ENCODE measurements around the gene BBS4. TPM values are rescaled to one million over a fixed set of nuclear protein-coding genes. Genes with fewer than 3 reads are reported as not detected.
A peak's percentile ranks its signal among the peaks of the same experiment; 100 is the strongest.

Gene BBS4
- total RNA-seq, 2 donors from 2014 or later: 36.4 to 41.7 TPM

GRCh38 chr15:72680931-72681330 lies 5.1 kb upstream of the BBS4 start:
- Histone ChIP-seq H3K9ac (ENCODE audit: extremely low read depth, low read length, poor library complexity, severe bottlenecking) (no peak overlapping the region), H3K9me3 (ENCODE audit: control insufficient read depth, low read length) (no peaks in the 10 kb centered on the region), H3K27ac (ENCODE audit: low read depth, low read length) (no peak overlapping the region), H3K27me3 (ENCODE audit: control insufficient read depth, insufficient read depth, low read length, poor library complexity, severe bottlenecking) (peaks cover 10% of the 10 kb centered on the region), H3K4me3 (ENCODE audit: low read length) (no peak overlapping the region), H3K36me3 (ENCODE audit: control insufficient read depth, insufficient read depth, low read length) (no peaks in the 10 kb centered on the region), H3K4me1 (ENCODE audit: control insufficient read depth, insufficient read depth, low read length) (no peaks in the 10 kb centered on the region)
- Mint-ChIP-seq H3K4me3 (no peak overlapping the region), H3K27me3 (ENCODE audit: insufficient read depth) (peaks cover 5% of the 10 kb centered on the region), H3K36me3 (ENCODE audit: low read depth) (no peaks in the 10 kb centered on the region), H3K9me3 (no peaks in the 10 kb centered on the region), H3K27ac (no peak overlapping the region), H3K4me1 (peaks cover 6% of the 10 kb centered on the region)
- WGBS, 2 experiments (ENCODE audit: insufficient coverage in 1 of 2, insufficient read length in 1 of 2): 44 to 74% methylated on average over 2 to 3 of the region's 3 CpGs
- TF ChIP-seq CTCF (conservative IDR thresholded peaks at IDR 0.05): no peak
- no peak for DNase-seq

GRCh38 chr15:72682772-72683171 lies 3.2 kb upstream of the BBS4 start:
- Histone ChIP-seq H3K9ac (ENCODE audit: extremely low read depth, low read length, poor library complexity, severe bottlenecking) (no peak overlapping the region), H3K27ac (ENCODE audit: low read depth, low read length) (no peak overlapping the region), H3K4me3 (ENCODE audit: low read length) (no peak overlapping the region), H3K4me1 (ENCODE audit: control insufficient read depth, insufficient read depth, low read length) (no peaks in the 10 kb centered on the region), H3K36me3 (ENCODE audit: control insufficient read depth, insufficient read depth, low read length) (no peaks in the 10 kb centered on the region), H3K9me3 (ENCODE audit: control insufficient read depth, low read length) (no peaks in the 10 kb centered on the region), H3K27me3 (ENCODE audit: control insufficient read depth, insufficient read depth, low read length, poor library complexity, severe bottlenecking) (peaks cover 10% of the 10 kb centered on the region)
- no peak for TF ChIP-seq CTCF (conservative IDR thresholded peaks at IDR 0.05)
- DNase-seq: no peak
- 92 to 100% methylated on average over 1 to 3 of the region's 3 CpGs for WGBS, 2 experiments (ENCODE audit: insufficient coverage in 1 of 2, insufficient read length in 1 of 2)
- Mint-ChIP-seq H3K27me3 (ENCODE audit: insufficient read depth) (peaks cover 5% of the 10 kb centered on the region), H3K4me3 (no peak overlapping the region), H3K9me3 (no peaks in the 10 kb centered on the region), H3K4me1 (peaks cover 6% of the 10 kb centered on the region), H3K27ac (no peak overlapping the region), H3K36me3 (ENCODE audit: low read depth) (no peaks in the 10 kb centered on the region)

GRCh38 chr15:72685301-72685924 lies 594 bp upstream of the BBS4 start:
- no peak for TF ChIP-seq CTCF (conservative IDR thresholded peaks at IDR 0.05)
- Mint-ChIP-seq H3K4me3 (peak overlapping the region; percentile 87), H3K36me3 (ENCODE audit: low read depth) (no peaks in the 10 kb centered on the region), H3K27me3 (ENCODE audit: insufficient read depth) (no peaks in the 10 kb centered on the region), H3K9me3 (no peaks in the 10 kb centered on the region), H3K27ac (peak overlapping the region; percentile 99), H3K4me1 (peaks cover 6% of the 10 kb centered on the region)
- Histone ChIP-seq H3K27ac (ENCODE audit: low read depth, low read length) (peak overlapping the region; percentile 93), H3K27me3 (ENCODE audit: control insufficient read depth, insufficient read depth, low read length, poor library complexity, severe bottlenecking) (no peaks in the 10 kb centered on the region), H3K9ac (ENCODE audit: extremely low read depth, low read length, poor library complexity, severe bottlenecking) (peak overlapping the region; percentile 97), H3K4me1 (ENCODE audit: control insufficient read depth, insufficient read depth, low read length) (no peaks in the 10 kb centered on the region), H3K9me3 (ENCODE audit: control insufficient read depth, low read length) (no peaks in the 10 kb centered on the region), H3K36me3 (ENCODE audit: control insufficient read depth, insufficient read depth, low read length) (no peaks in the 10 kb centered on the region), H3K4me3 (ENCODE audit: low read length) (peak overlapping the region; percentile 96)
- 38 to 49% methylated on average over 13 to 23 of the region's 23 CpGs for WGBS, 2 experiments (ENCODE audit: insufficient coverage in 1 of 2, insufficient read length in 1 of 2)
- DNase-seq: no peak
